DLD1 (cell line): ENCODE data around the gene GLB1L2.
"Not testable (repeated sequence)": the region's sequence is repeated elsewhere in the genome, so short reads cannot be mapped to it uniquely, and the experiment has no call there.

Source experiments
- in situ Hi-C: cut with HindIII; loops from 2 replicates; pipeline ENCODE4 v1.10.0; 2017; ENCODE audit warnings: low sequenced_read_pairs

The GLB1L2 gene

GRCh38 chr11:134331354-134332188, at the start of gene GLB1L2:
Gene GLB1L2, plus strand, starts transcription at chr11:134331988. Its CDS starts 74 bp downstream, at chr11:134332062.
- in situ Hi-C loops, result no loop called here

GRCh38 chr11:134282121-134283045, 49.4 kb upstream of the GLB1L2 start:
- in situ Hi-C loops, result no loop called here

DNA sequence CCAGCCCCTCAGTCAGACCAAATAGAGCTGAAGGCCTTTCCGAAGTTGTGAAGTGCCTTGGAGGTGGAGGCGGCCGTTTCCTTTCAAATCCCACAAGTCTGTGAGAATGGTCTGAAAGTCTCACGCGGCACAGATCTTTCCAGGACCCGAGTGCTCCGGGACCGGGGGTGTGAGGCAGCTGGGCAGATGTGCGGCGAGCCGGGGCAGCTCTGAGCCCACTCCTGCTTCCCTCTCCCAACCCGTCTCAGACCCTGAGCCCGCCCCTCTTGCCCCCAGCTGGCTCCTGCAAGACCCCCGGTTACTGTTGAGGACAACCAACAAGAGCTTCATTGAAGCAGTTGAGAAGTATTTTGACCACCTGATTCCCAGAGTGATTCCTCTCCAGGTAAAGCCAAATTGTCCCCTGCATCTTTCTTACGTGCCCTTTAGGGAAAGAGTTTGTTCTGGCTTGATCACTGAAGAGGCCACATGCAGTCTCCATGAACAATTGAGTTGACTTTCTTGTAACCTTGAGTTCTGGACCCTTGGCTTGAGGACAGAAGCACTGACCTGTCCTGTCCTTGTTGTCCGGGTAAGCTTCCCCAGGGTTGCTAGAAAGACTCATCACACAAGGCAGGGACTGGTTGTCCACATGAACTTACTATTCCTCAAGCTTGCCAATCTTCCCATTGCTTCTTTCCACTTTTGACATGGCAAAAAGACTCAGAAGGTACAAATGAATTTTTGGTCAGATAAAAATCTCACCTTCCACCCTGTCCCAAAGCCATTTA, 48.1 kb upstream of the GLB1L2 start:
- in situ Hi-C loops, result no loop called here

DNA sequence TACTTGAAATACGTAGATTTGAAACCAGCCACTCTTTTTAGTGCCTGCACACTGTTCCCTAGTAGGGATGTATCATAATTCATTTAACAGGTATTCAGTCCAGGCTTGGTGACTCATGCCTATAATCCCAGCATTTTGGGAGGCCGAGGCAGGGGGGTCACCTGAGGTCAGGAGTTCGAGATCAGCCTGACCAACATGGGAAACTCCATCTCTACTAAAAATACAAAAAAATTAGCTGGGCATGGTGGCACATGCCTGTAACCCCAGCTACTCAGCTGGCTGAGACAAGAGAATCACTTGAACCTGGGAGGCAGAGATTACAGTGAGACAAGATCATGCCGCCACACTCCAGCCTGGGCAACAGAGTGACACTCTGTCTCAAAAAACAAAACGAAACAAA, 47.4 kb upstream of the GLB1L2 start:
- in situ Hi-C loops, result not testable (repeated sequence)

- in situ Hi-C loops, result no loop called here
Measured at GRCh38 chr11:134287561-134287960, 44.2 kb upstream of the GLB1L2 start.

- in situ Hi-C loops, result no loop called here
Measured at GRCh38 chr11:134288486-134288885, 43.3 kb upstream of the GLB1L2 start.

DNA sequence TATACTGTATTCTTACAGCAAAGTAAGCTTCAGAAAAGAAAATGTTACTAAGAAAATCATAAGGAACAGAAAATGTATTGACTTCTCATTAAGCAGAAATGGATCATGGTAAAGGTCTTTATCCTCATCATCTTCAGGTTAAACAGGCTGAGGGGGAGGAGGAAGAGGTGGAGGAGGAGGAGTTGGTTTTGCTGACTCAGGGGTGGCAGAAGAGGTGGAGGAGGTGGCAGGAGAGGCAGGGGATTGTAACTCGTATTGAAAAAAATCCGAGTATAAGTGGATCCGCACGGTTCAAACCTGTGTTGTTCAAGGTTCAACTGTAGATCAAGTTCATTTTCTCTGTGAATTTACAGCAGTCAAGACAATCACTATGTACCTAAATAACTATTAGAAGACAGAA, 42.6 kb upstream of the GLB1L2 start:
- in situ Hi-C loops, result no loop called here

DNA sequence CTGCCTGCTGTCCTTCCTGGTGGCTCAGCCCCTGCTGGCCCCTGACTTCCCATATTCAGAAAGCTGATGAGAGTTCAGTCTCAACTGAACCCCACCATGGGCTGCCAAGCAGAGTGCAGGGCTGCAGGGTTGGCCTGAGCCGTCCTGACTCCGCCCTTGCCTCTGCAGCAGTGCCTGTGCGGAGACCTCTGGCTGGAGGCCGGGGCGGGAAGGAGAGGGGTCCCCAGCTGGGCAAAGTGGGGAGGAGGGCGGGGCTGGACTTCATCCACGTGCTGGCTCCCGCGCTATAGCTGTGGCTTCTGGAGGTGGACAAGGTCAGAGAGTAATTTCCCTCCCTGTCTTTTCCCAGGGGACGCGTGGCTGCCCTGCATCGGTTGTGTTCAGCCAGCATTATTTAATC, 42.0 kb upstream of the GLB1L2 start:
- in situ Hi-C loops, result no loop called here

DNA sequence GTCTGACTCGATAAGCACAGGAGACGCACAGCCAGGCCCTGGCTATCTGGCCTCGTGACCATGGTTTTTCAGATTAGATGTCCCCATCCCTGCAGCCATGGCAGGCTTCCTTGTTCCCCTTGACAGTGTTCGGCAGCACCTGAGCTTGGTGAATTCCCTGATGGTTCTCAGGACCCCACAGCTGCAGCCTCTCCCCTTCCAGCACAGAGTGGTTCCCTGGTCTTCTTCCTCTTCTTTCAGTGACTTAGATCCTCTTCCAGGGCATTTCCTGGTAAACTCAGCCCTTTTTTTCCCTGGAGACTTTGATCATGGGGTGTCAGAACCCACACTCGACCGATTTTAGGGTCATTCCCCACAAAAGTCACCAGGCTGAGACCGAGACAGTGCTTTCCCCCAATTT, 41.1 kb upstream of the GLB1L2 start:
- in situ Hi-C loops, result no loop called here

DNA sequence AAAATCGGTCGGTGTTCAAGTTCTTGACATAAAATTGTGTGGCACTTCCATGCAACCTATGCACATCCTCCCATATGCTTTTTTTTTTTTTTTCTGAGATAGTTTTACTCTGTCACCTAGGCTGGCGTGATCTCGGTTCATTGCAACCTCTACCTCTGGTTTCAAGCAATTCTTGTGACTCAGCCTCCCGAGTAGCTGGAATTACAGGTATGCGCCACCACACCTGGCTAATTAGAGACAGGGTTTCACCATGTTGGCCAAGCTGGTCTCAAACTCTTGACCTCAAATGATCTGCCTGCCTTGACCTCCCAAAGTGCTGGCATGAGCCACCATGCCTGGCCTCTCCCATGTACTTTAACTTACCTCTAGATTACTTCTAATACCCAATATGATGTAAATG, 40.6 kb upstream of the GLB1L2 start:
- in situ Hi-C loops, result no loop called here

- in situ Hi-C loops, result no loop called here
Measured at GRCh38 chr11:134292661-134293060, 39.1 kb upstream of the GLB1L2 start.

DNA sequence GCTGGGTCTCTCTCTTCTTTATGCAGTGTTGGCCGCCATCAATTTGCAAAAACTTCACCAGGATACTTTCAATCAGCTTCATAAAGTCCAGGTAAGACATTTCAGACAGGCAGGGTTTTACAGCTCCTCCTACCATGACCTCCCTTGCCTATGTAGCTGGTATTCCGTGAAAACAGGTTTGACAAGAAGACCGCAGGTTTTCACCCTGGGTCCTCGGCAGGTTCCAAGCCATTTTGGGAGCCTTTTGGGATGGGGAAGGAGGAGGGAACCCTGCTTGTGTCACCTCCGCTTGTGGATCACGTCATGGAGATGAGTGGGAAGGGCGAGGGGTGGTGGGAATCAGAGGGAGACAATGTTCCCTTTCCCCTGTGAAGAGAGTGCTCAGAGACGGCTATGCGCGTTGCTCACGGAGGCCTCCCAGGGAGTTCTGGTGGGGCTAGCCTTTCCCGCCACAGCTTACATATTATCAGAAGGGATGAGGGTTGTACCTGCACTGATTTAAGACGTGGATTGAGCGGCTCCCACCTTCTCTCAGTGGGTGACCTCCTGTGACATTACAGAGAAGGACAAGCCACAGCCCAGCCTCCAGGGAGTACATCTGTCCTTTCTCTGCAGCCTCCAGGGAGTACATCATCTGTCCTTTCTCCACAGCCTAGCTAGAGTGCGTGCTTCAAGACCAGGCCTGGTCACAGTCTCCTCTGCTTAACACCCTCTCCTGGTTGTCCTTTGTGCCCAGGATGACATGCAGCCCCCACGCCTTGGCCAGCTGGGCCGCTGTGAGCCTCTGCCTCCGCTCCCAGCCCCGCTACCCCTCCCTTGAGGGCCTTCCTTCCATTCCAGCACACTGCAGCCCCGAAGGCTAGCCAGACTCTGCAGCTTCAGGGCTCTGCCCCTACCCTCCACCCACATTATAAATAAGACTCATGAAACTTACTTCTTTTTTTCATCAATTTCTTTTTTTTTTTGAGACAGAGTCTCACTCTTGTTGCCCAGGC, 38.4 kb upstream of the GLB1L2 start:
- in situ Hi-C loops, result no loop called here

- in situ Hi-C loops, result no loop called here
Measured at GRCh38 chr11:134294664-134295063, 37.1 kb upstream of the GLB1L2 start.

GRCh38 chr11:134312223-134312622, 19.6 kb upstream of the GLB1L2 start:
- in situ Hi-C loops, result no loop called here

- in situ Hi-C loops, result no loop called here
Measured at GRCh38 chr11:134312807-134313206, 19.0 kb upstream of the GLB1L2 start.

DNA sequence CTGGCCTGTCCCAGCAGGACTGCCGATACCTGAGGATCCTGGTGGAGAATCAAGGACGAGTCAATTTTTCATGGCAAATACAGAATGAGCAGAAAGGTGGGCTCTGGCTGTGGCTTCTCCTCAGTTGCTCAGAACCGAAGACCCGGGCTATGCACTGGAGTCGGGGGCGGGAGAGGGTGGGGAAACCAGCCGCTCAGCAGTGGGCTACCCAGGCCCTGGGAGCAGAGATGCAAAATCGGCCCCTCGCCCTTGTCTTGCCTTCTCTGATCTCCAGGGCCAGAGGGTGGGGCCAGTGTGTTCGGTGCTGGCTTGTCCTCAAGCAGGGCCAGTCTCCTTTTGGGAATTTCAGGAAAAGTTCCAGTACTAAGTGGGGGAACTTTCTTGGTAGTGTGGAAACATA, 18.4 kb upstream of the GLB1L2 start:
- in situ Hi-C loops, result no loop called here

DNA sequence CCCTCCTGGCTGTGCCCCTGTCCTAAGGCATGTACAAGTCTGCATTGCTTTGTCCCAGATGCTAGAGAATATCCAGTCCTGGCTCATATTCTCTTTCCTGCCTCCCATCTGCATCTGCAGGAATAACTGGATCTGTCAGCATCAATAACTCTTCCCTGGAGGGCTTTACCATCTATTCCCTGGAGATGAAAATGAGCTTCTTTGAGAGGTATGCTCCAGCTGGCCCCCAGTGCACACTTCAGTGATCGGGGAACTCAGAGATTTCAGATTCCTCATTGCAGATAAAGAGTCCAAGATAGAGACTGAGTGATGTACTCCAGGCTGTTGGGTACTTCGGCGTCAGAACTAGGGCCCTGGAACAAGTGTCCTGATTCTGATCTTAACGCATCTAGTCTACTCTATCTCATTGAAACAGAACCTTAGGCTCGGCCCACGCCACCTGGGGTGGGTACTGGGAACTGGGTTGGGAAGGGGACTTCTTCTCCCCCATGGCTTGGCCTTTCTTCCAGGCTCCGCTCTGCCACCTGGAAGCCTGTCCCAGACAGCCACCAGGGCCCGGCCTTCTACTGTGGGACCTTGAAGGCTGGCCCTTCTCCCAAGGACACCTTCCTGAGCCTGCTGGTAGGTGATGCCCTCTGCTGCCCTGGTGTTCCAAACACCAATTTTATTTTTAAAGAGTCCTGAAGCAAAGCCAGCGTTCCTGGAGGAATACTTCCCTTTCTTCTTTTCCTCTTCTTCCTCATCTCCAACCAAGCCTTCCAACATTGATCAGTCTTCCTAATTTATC, 17.8 kb upstream of the GLB1L2 start:
- in situ Hi-C loops, result no loop called here

- in situ Hi-C loops, result no loop called here
Measured at GRCh38 chr11:134317103-134317502, 14.7 kb upstream of the GLB1L2 start.

GRCh38 chr11:134321373-134321772, 10.4 kb upstream of the GLB1L2 start:
- in situ Hi-C loops, result not testable (repeated sequence)
